K562 (cell line): Measurements from ENCODE around the gene PLD1. TPM values are rescaled to one million over a fixed set of nuclear protein-coding genes. Genes with fewer than 3 reads are reported as not detected.

Experiments used
- CEBPG ChIP-seq, 3 experiments: fragments of 200-800 bp in 1 of 3; sonication (Bioruptor generic) in 1 of 3; sonication (generic) in 1 of 3; formaldehyde crosslinking in 1 of 3; IDR thresholded peaks in 2 of 3; conservative IDR thresholded peaks in 1 of 3; 2 replicates each; pipeline versions ENCODE4 v1.6.1 to v1.8.0; 2016 to 2022; ENCODE audit warnings: missing compliant biosample characterization in 2 of 3, missing genetic modification characterization in 2 of 3, mild to moderate bottlenecking in 1 of 3, missing genetic modification reagents in 1 of 3
- CHD4 ChIP-seq: fragments of 200-600 bp; sonication (generic); IDR thresholded peaks from 3 replicates; pipeline ENCODE4 v1.6.1; 2012; ENCODE audit warnings: low read depth, mild to moderate bottlenecking, mixed read lengths, low read length, inconsistent platforms; ENCODE audit not compliant: insufficient read depth, insufficient replicate concordance, poor library complexity, severe bottlenecking
- FUS ChIP-seq: fragments of 200-400 bp; formaldehyde crosslinking; optimal IDR thresholded peaks from 2 replicates; pipeline ENCODE3; 2017; ENCODE audit warnings: low read depth, low read length
- KAT2B ChIP-seq: IDR thresholded peaks from one replicate; pipeline ENCODE4 v1.6.1; 2012; ENCODE audit warnings: low read depth, mild to moderate bottlenecking, control low read depth, inconsistent platforms, low read length, moderate library complexity
- KHSRP ChIP-seq: fragments of 450-650 bp; IDR thresholded peaks from 2 replicates; pipeline ENCODE4 v1.6.1; 2017
- MLX ChIP-seq, 2 experiments: fragments of 450-650 bp in 1 of 2; sonication (generic) in 1 of 2; formaldehyde crosslinking; conservative IDR thresholded peaks; 2 replicates each; pipeline versions ENCODE4 v1.4.0 to v1.8.1; 2020 to 2022; ENCODE audit warnings: mild to moderate bottlenecking in 1 of 2, missing genetic modification reagents in 1 of 2
- MNT ChIP-seq, 2 experiments: fragments of 450-650 bp; conservative IDR thresholded peaks; 2 replicates each; pipeline ENCODE4 v1.6.1; 2017; ENCODE audit warnings: mild to moderate bottlenecking in 2 of 2, moderate library complexity in 2 of 2
- NCOA1 ChIP-seq: fragments of 450-650 bp; IDR thresholded peaks from 2 replicates; pipeline ENCODE4 v1.6.1; 2016; ENCODE audit warnings: low read depth
- PHF20 ChIP-seq: fragments of 450-650 bp; IDR thresholded peaks from 2 replicates; pipeline ENCODE4 v1.6.1; 2018; ENCODE audit not compliant: partially characterized antibody
- TCF7L2 ChIP-seq: fragments of 150-350 bp; IDR thresholded peaks from 2 replicates; pipeline ENCODE4 v1.6.1; 2016; ENCODE audit warnings: low read depth, mild to moderate bottlenecking, low read length, moderate library complexity
- ZFX ChIP-seq: sonication (generic); formaldehyde crosslinking; IDR thresholded peaks from 2 replicates; pipeline ENCODE4 v1.8.0; 2022; ENCODE audit warnings: mild to moderate bottlenecking, missing genetic modification reagents, moderate library complexity
- ZNF197 ChIP-seq: fragments of 200-800 bp; sonication (Bioruptor generic); IDR thresholded peaks from 2 replicates; pipeline ENCODE4 v1.6.1; 2016; ENCODE audit warnings: low read depth, missing genetic modification characterization, missing compliant biosample characterization
- ZNF24 ChIP-seq: fragments of 450-650 bp; IDR thresholded peaks from 2 replicates; pipeline ENCODE4 v1.6.1; 2016
- ZNF318 ChIP-seq, 2 experiments: fragments of 450-650 bp; IDR thresholded peaks; 2 replicates each; pipeline ENCODE4 v1.6.1; 2016; ENCODE audit warnings: mild to moderate bottlenecking in 2 of 2, borderline replicate concordance in 1 of 2, low read depth in 1 of 2, moderate library complexity in 1 of 2
- polyA plus RNA-seq, 8 experiments: library from polyadenylated mRNA; depleted of rRNA in 4 of 8; stranded (reverse) in 5 of 8; unstranded in 3 of 8; fragments of >200 nt; fragmentation: Nextera tagmentation in 2 of 8; fragmentation: Illumina TruSeq in 1 of 8; extraction: Ambion mirVana in 2 of 8; extraction: Trizol in 1 of 8; gene quantifications; 2 replicates each; pipeline versions ENCODE4 v1.2.1 to v1.2.3, GENCODE V29; 2011 to 2014; ENCODE audit warnings: inconsistent platforms in 1 of 8, missing spikeins in 1 of 8
- total RNA-seq, 7 experiments: library from RNA; depleted of rRNA in 6 of 7; stranded (reverse); fragments of >200 nt in 6 of 7; fragmentation: Illumina TruSeq in 2 of 7; extraction: Trizol in 2 of 7; gene quantifications; 2 replicates each; pipeline versions ENCODE4 v1.2.1 to v1.2.3, GENCODE V29; 2011 to 2021; ENCODE audit warnings: low replicate concordance in 1 of 7

The PLD1 gene
- total and polyA plus RNA-seq, 9 of the 15 experiments (the other 6 are each of a cell fraction or from before 2014, with no cell fraction given), result 8.4 to 26.1 (median 18.6) TPM

DNA sequence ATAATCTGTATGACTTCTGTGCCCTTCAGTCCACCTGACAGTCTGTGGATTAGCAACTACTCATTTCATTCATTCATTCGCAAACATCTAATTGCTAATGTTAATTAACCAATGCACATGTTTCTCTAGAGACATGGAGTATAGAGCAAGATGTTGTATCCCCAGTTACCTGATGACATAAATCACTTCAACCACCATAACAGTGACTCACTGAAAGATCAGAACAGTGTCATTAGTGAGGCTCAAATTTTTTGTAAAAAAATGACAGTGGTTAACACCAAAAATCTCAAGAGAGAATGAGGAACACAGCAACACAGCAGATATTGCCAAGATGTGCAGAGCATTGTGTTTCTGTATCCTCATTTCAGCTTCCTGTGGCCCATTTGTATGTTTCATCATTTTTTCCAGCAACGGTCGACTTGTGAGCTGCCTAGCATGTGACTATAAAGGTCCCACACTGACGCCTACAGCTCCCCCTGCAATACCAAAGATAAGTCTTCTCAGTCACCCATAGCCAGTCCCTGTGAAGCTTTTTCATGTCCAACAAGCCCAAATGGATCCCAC, 3.7 kb upstream of the PLD1 start (continued):
- no peak for TF ChIP-seq ZNF318 (IDR thresholded peaks at IDR 0.05; ENCODE audit: borderline replicate concordance in 1 of 2, low read depth in 1 of 2)
- no peak for TF ChIP-seq MLX (CRISPR knock-in tag; conservative IDR thresholded peaks at IDR 0.05)
- no peak for TF ChIP-seq KHSRP
- TF ChIP-seq CHD4, result no peak
- TF ChIP-seq MNT (conservative IDR thresholded peaks at IDR 0.05), result peak in 1 of 2 experiments; percentile 17; a peak in 2 of 4 replicates
- no peak for TF ChIP-seq PHF20
- no peak for TF ChIP-seq TCF7L2
- TF ChIP-seq ZNF24, result peak; percentile 17; the same call in 1 of the 2 replicates
- TF ChIP-seq ZNF197, result no peak
- TF ChIP-seq FUS, result no peak
- peak; percentile 84 for TF ChIP-seq CEBPG (CRISPR knock-in tag; IDR thresholded peaks at IDR 0.05)
- TF ChIP-seq CEBPG (tag; conservative IDR thresholded peaks at IDR 0.05 in 1 of 2, IDR thresholded peaks at IDR 0.05 in 1 of 2), result peak; percentile 43 to 93; a peak in 3 of 4 replicates
- 0 out of 2 replicates have a peak, but pooled peaks have one; percentile 15 for TF ChIP-seq NCOA1
- no peak for TF ChIP-seq KAT2B
- no peak for TF ChIP-seq ZFX (CRISPR knock-in tag)
